ENCODE results near the gene KIF19. TPM values are rescaled to one million over a fixed set of nuclear protein-coding genes. Genes with fewer than 3 reads are reported as not detected.

KIF19 gene
- polyA plus RNA-seq, 1 experiment = not detected

GRCh38 chr17:74362069-74362405 is 36.0 kb downstream of the KIF19 start:
- no peak for TF ChIP-seq CTCF (IDR thresholded peaks at IDR 0.05; ENCODE audit: insufficient read depth, low read depth, low read length)
- Histone ChIP-seq H3K4me3 (ENCODE audit: low read depth, low read length) (no peak overlapping the region), H3K27me3 (ENCODE audit: control insufficient read depth, insufficient read depth, low read length) (peaks cover 4% of the 10 kb centered on the region), H3K36me3 (ENCODE audit: control insufficient read depth, insufficient read depth, low read length) (no peaks in the 10 kb centered on the region)
- ChIA-PET CTCF (interaction anchor here (0.6 to 2.5 kb wide), 7 partner anchors 14 to 245 kb away, joined by 3 to 14 read pairs (median 7); partner anchors contain the start of gene TTYH2), POLR2A (no interaction called here)
- no peak for DNase-seq (ENCODE audit: low read depth)

GRCh38 chr17:74362810-74363498 is 36.9 kb downstream of the KIF19 start:
- Histone ChIP-seq H3K4me3 (ENCODE audit: low read depth, low read length) (no peak overlapping the region), H3K27me3 (ENCODE audit: control insufficient read depth, insufficient read depth, low read length) (peaks cover 4% of the 10 kb centered on the region), H3K36me3 (ENCODE audit: control insufficient read depth, insufficient read depth, low read length) (no peaks in the 10 kb centered on the region)
- no peak for TF ChIP-seq CTCF (IDR thresholded peaks at IDR 0.05; ENCODE audit: insufficient read depth, low read depth, low read length)
- CTCF ChIA-PET = interaction anchor here (0.9 to 2.5 kb wide), 5 partner anchors 17 to 152 kb away, joined by 3 to 14 read pairs (median 8); no protein-coding TSS in a partner anchor
- POLR2A ChIA-PET = no interaction called here
- DNase-seq (ENCODE audit: low read depth) = no peak

GRCh38 chr17:74367206-74367605 is 41.2 kb downstream of the KIF19 start, which contains the start of gene GPR142:
Gene GPR142 (plus strand): TSS chr17:74367506. CDS start chr17:74369541, 2,035 bp downstream.
- Histone ChIP-seq H3K36me3 (ENCODE audit: control insufficient read depth, insufficient read depth, low read length) (no peaks in the 10 kb centered on the region), H3K27me3 (ENCODE audit: control insufficient read depth, insufficient read depth, low read length) (no peaks in the 10 kb centered on the region), H3K4me3 (ENCODE audit: low read depth, low read length) (no peak within 1 kb of the TSS)
- no peak for TF ChIP-seq CTCF (IDR thresholded peaks at IDR 0.05; ENCODE audit: insufficient read depth, low read depth, low read length)
- DNase-seq (ENCODE audit: low read depth) = no peak
- ChIA-PET POLR2A (no interaction called here), CTCF (interaction anchor here (0.8 to 6.6 kb wide), 10 partner anchors 8 to 132 kb away, joined by 3 to 94 read pairs (median 4); no protein-coding TSS in a partner anchor)

DNA sequence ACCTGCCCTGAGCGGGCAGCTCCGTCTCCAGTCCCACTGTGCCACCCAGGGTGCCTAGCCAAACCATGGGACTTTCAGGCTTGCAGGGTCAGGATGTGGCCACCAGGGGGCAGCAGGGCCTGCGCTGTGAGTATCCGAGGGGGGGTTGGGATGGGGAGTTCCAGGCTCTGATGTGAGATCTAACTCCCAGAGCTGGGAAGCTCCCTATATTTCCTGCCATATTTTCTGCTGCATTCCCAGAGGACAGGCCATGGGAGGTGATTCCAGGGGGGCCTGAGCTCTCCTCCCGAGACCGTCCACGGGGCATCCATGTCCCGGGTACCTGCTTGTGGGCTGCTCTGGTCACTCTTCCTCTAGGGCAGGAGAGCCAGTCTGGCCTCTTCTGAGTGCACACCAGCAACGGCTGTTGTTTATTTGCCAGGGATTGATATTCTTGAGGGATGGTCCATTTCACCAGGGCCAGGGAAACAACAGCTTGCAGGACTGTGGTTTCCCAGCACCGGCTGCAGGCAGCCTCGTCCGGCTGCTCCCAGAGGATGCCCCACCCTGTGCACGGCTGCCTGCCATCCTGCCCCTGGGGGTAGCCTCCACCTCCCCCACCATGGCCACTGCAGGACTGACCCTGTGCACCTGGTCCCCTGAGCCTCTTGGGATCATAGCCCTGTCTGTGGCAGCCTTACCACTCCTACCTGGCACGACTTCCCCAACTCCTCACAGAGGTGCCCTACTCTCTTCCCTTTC is 42.5 kb downstream of the KIF19 start:
- no peak for DNase-seq (ENCODE audit: low read depth)
- H3K27me3 ChIP-seq (ENCODE audit: control insufficient read depth, insufficient read depth, low read length) = no peaks in the 10 kb centered on the region
- ChIA-PET POLR2A (no interaction called here), CTCF (interaction anchor here (0.7 to 6.6 kb wide), 20 partner anchors 9 to 601 kb away, joined by 3 to 94 read pairs (median 3); partner anchors contain the start of gene CD300A)
- peak; percentile 98 for TF ChIP-seq CTCF (IDR thresholded peaks at IDR 0.05; ENCODE audit: insufficient read depth, low read depth, low read length)
- H3K36me3 ChIP-seq (ENCODE audit: control insufficient read depth, insufficient read depth, low read length) = no peaks in the 10 kb centered on the region
- H3K4me3 ChIP-seq (ENCODE audit: low read depth, low read length) = no peak overlapping the region

GRCh38 chr17:74369221-74369620 is 43.2 kb downstream of the KIF19 start:
- H3K27me3 ChIP-seq (ENCODE audit: control insufficient read depth, insufficient read depth, low read length) = no peaks in the 10 kb centered on the region

More at GRCh38 chr17:74369221-74369620, 43.2 kb downstream of the KIF19 start:
- Histone ChIP-seq H3K36me3 (ENCODE audit: control insufficient read depth, insufficient read depth, low read length) (no peaks in the 10 kb centered on the region), H3K4me3 (ENCODE audit: low read depth, low read length) (no peak overlapping the region)
- no peak for DNase-seq (ENCODE audit: low read depth)
- no peak for TF ChIP-seq CTCF (IDR thresholded peaks at IDR 0.05; ENCODE audit: insufficient read depth, low read depth, low read length)
- CTCF ChIA-PET = interaction anchor here (1.2 to 6.6 kb wide), 6 partner anchors 10 to 141 kb away, joined by 3 to 94 read pairs (median 4); no protein-coding TSS in a partner anchor
- POLR2A ChIA-PET = no interaction called here
